Activated naive CD4-positive, alpha-beta T cell treated with anti-CD3 and anti-CD28 coated beads, Interleukin-2, amount 50 U/mL, for 72 hours (primary cell): ENCODE data around the gene SLC1A5. TPM values are rescaled to one million over a fixed set of nuclear protein-coding genes. Genes with fewer than 3 reads are reported as not detected.

Source experiments
- ATAC-seq, 2 donors: fragments of 150-1000 bp; cut with Tn5 transposase; 2 replicates each; pipeline ENCODE4 v1.10.0; 2021; ENCODE audit warnings: mild to moderate bottlenecking in 2 of 2, moderate library complexity in 2 of 2
- DNase-seq, 2 donors: peaks; one replicate each; pipeline ENCODE4 v3.0.0; 2021 to 2022; ENCODE audit warnings: low spot score in 2 of 2
- H3K27ac Mint-ChIP-seq, 2 donors: one replicate each; pipeline ENCODE4 v1.8.0; 2022; ENCODE audit warnings: mild to moderate bottlenecking in 2 of 2, mixed read lengths in 2 of 2
- H3K36me3 Mint-ChIP-seq, 2 donors: one replicate each; pipeline ENCODE4 v1.8.0; 2022; ENCODE audit warnings: mixed read lengths in 2 of 2
- H3K9me3 Mint-ChIP-seq, 2 donors: one replicate each; pipeline ENCODE4 v1.8.0; 2022; ENCODE audit warnings: mixed read lengths in 2 of 2
- total RNA-seq, 2 donors: library from RNA; stranded (reverse); gene quantifications; one replicate each; pipeline ENCODE4 v1.2.3, GENCODE V29; 2022

SLC1A5 gene
- total RNA-seq, 2 donors from 2014 or later: 99.3 to 159 TPM

GRCh38 chr19:46760363-46760762 is 28.0 kb downstream of the SLC1A5 start:
- Mint-ChIP-seq H3K9me3 (no peaks in the 10 kb centered on the region), H3K27ac (no peak overlapping the region), H3K36me3 (no peaks in the 10 kb centered on the region)
- DNase-seq (no peak), ATAC-seq (no peak)

- no peaks in the 10 kb centered on the region for H3K9me3 Mint-ChIP-seq
- DNase-seq (no peak), ATAC-seq (no peak)
- H3K27ac Mint-ChIP-seq: no peak overlapping the region
- no peaks in the 10 kb centered on the region for H3K36me3 Mint-ChIP-seq
Observed at GRCh38 chr19:46759817-46760333, 28.5 kb downstream of the SLC1A5 start.

GRCh38 chr19:46759206-46759605 is 29.2 kb downstream of the SLC1A5 start:
- DNase-seq (no peak), ATAC-seq (no peak)
- no peaks in the 10 kb centered on the region for H3K36me3 Mint-ChIP-seq
- no peaks in the 10 kb centered on the region for H3K9me3 Mint-ChIP-seq
- no peak overlapping the region for H3K27ac Mint-ChIP-seq

- DNase-seq: no peak
- Mint-ChIP-seq H3K27ac (peak overlapping the region in 1 of 2 donors; percentile 27), H3K36me3 (no peaks in the 10 kb centered on the region), H3K9me3 (no peaks in the 10 kb centered on the region)
- no peak for ATAC-seq
Observed at GRCh38 chr19:46756544-46756888, 31.9 kb downstream of the SLC1A5 start.

GRCh38 chr19:46755853-46756543 is 32.4 kb downstream of the SLC1A5 start:
- Mint-ChIP-seq H3K36me3 (no peaks in the 10 kb centered on the region), H3K27ac (no peak overlapping the region), H3K9me3 (no peaks in the 10 kb centered on the region)
- ATAC-seq: no peak
- no peak for DNase-seq

DNA sequence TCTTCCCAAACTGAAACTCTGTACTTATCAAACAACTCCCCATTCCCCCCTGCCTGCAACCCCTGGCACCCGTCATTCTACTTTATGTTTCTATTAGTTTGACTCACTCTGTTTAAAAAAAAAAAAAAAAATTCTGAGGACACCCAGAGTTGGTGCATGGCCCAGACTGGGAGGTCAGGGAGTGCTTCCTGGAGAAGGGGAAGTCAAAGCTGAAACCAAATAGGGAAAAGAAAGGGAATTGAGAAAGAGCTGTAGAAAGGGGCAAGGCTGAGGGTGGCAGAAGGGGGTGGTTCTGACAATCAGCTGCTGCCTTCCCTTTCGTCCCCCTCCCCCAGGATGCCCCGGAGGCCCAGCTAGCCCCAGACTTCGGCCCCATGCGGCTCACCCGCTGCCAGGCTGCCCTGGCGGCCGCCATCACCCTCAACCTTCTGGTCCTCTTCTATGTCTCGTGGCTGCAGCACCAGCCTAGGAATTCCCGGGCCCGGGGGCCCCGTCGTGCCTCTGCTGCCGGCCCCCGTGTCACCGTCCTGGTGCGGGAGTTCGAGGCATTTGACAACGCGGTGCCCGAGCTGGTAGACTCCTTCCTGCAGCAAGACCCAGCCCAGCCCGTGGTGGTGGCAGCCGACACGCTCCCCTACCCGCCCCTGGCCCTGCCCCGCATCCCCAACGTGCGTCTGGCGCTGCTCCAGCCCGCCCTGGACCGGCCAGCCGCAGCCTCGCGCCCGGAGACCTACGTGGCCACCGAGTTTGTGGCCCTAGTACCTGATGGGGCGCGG is 33.1 kb downstream of the SLC1A5 start:
- Mint-ChIP-seq H3K27ac (peak overlapping the region in 1 of 2 donors; percentile 29), H3K36me3 (no peaks in the 10 kb centered on the region), H3K9me3 (no peaks in the 10 kb centered on the region)
- ATAC-seq (no peak), DNase-seq (no peak)

DNA sequence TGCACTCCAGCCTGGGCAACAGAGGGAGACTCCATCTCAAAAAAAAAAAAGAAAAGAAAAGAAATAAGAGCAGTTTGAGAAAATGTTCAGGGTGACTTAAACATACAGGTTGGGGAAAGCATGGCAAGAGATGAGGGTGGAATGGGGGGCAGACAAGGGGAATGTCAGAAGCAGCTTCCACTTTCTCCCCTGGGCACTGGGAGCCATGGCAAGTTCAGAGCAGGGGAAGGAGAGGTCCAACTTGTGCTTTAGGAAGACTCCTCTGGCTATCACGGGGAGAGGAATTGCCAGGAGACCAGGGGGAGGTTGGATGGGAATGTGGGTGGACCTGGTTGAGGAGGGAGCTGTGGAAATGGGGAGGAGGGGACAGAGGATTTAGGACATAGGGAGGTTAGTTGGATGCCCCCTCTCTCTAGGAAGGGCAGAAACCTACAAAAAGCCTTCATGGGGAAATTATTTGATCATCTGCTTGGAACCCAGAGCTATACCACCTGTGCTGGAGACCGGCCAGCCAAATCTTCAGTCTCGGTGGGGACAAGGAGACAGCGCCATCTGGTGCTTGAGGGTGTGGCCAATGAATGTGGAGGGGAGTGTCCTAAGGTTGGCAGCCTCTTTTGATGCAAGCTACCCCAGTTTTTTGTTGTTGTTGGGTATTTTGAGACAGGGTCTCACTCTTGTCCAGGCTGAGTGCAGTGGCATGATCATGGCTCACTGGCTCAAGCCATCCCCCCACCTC is 34.8 kb downstream of the SLC1A5 start:
- peak; percentile 79 to 80 for ATAC-seq
- Mint-ChIP-seq H3K27ac (peak overlapping the region in 1 of 2 donors; percentile 52), H3K36me3 (no peaks in the 10 kb centered on the region), H3K9me3 (no peaks in the 10 kb centered on the region)
- DNase-seq: peak in 1 of 2 donors; percentile 75

DNA sequence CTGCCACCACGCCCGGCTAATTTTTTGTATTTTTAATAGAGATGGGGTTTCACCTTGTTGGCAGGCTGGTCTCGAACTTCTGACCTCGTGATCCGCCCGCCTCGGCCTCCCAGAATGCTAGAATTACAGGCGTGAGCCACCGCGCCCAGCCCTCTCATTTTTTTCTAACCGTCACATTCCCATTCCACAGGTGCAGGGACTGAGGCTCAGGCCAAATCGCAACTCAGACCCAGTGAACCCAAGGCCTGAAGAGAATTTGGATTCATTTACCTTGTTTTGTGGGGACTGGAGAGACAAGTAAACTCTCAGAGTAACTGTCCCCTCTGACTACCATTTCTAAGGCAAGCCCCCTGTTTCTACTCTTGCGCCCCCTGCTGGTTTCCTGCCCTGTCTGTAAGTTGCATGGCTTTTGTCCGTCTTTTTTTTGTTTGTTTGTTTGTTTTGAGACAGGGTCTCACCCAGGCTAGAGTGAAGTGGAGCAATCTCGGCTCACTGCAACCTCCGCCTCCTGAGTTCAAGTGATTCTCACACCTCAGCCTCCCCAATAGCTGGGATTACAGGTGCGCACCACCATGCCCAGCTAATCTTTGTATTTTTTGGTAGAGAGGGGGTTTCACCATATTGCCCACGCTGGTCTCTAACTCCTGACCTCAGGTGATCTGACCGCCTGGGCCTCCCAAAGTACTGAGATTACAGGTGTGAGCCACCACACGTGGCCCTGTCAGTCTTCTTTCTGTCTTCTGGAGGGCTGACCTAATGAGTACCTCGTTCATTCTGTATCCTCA is 39.9 kb downstream of the SLC1A5 start:
- peak in 1 of 2 donors; percentile 30 for ATAC-seq
- peaks cover 12 to 13% of the 10 kb centered on the region in 2 donors for H3K36me3 Mint-ChIP-seq
- peak in 1 of 2 donors; percentile 86 for DNase-seq
- no peaks in the 10 kb centered on the region for H3K9me3 Mint-ChIP-seq
- peak overlapping the region; percentile 22 to 85 for H3K27ac Mint-ChIP-seq

DNA sequence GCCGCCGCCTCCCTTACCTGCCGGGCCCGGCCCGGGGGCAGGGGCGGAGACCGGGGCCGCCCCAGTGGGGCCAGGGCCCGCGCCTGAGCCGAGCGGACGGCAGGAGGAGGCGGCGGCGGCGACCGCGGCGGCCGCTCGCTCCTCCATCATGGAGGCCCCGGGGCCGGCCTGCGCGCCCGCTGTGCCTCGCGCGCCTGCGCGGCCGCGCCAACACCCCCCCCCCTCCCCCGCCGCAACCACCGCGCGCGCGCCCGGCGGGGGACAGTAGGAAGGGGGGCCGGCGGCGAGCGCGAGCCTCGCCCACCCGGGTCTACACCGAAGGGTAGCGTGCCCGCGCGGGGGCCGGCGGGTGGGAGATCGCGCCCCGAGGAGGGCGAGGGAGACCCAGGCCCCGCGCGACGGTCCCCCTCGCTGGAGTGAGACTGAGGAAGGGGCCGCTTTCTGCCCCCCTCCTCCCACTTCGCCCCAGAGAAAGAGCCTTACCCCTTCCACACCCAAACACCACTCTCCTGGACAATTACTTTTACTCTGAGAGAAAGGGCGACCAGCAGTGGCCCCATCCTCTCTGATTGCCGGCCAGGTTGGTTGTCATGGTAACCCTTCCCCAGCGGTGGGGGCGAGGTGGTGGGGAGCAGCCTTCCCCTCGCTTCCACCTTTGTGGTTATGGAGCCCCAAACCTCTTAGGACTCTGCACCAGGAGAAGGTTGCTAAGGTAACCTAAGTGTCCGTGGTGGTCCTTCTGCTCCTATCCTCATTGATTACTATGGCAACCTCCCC is 41.9 kb downstream of the SLC1A5 start, which contains the start of gene STRN4:
Gene STRN4 (minus strand): TSS at position 170 of the 777 bp plus-strand sequence. CDS start 20 bp downstream, at position 150.
- DNase-seq (peak in 1 of 2 donors; percentile 42), ATAC-seq (peak; percentile 75 to 77)
- Mint-ChIP-seq H3K27ac (peak within 1 kb of the TSS; percentile 96 to 99), H3K9me3 (no peaks in the 10 kb centered on the region), H3K36me3 (peaks cover 12 to 13% of the 10 kb centered on the region in 2 donors)

GRCh38 chr19:46745521-46746280 is 42.7 kb downstream of the SLC1A5 start, which contains the start of gene FKRP:
FKRP (plus strand) TSS chr19:46746057; CDS start chr19:46755451, 9,394 bp downstream.
- DNase-seq (peak in 1 of 2 donors; percentile 31), ATAC-seq (peak; percentile 55 to 57)

GRCh38 chr19:46745030-46745429 is 43.4 kb downstream of the SLC1A5 start:
- no peaks in the 10 kb centered on the region for H3K9me3 Mint-ChIP-seq
- peak overlapping the region; percentile 96 to 99 for H3K27ac Mint-ChIP-seq
- DNase-seq (no peak), ATAC-seq (no peak)
- H3K36me3 Mint-ChIP-seq: peaks cover 12 to 13% of the 10 kb centered on the region in 2 donors

More at GRCh38 chr19:46745521-46746280, 42.7 kb downstream of the SLC1A5 start, which contains the start of gene FKRP:
- Mint-ChIP-seq H3K36me3 (peaks cover 12 to 13% of the 10 kb centered on the region in 2 donors), H3K27ac (peak within 1 kb of the TSS; percentile 96 to 99), H3K9me3 (no peaks in the 10 kb centered on the region)

DNA sequence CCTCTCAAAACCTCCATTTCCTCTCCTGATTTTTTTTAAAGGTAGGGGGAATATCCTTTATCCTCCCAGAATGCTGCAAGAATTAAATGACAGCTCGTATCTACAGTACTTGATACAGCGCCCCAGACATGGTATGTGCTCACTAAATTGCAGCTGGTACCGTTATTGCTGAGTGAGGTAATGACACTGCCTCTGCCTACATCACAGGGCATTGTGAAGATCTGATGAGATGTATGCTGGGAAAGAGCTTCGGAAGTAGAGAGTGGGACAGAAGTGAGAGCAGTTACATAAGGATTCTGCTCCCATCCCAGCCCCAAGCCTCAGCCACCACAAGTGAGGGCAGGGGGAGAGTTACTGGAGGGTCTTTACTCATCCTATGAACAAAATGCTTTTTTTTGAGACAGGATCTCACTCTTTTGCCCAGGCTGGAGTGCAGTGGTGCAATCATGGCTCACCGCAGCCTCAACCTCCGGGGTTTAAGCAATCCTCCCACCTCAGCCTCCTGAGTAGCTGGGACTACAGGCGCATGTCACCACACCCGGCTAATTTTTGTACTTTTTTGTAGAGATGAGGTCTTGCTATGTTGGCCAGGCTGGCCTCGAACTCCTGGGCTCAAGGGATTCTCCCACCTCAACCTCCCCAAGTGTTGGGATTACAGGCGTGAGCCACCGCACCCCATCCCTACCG is 44.2 kb downstream of the SLC1A5 start:
- peak overlapping the region in 1 of 2 donors; percentile 96 for H3K27ac Mint-ChIP-seq

GRCh38 chr19:46742926-46743480 is 45.4 kb downstream of the SLC1A5 start:
- no peak for ATAC-seq
- Mint-ChIP-seq H3K9me3 (no peaks in the 10 kb centered on the region), H3K27ac (no peak overlapping the region), H3K36me3 (peaks cover 12 to 13% of the 10 kb centered on the region in 2 donors)
- DNase-seq: no peak

More for the DNA sequence above, 44.2 kb downstream of the SLC1A5 start:
- Mint-ChIP-seq H3K36me3 (peaks cover 12 to 13% of the 10 kb centered on the region in 2 donors), H3K9me3 (no peaks in the 10 kb centered on the region)
- DNase-seq (no peak), ATAC-seq (no peak)

GRCh38 chr19:46741447-46741846 is 46.9 kb downstream of the SLC1A5 start:
- no peak for ATAC-seq
- DNase-seq: no peak
- Mint-ChIP-seq H3K27ac (peak overlapping the region in 1 of 2 donors; percentile 45), H3K36me3 (peaks cover 12 to 13% of the 10 kb centered on the region in 2 donors), H3K9me3 (no peaks in the 10 kb centered on the region)
